ENCODE measurements around the gene LRRN4.
"Not testable (repeated sequence)": the region's sequence is repeated elsewhere in the genome, so short reads cannot be mapped to it uniquely, and the experiment has no call there.

Gene LRRN4

DNA sequence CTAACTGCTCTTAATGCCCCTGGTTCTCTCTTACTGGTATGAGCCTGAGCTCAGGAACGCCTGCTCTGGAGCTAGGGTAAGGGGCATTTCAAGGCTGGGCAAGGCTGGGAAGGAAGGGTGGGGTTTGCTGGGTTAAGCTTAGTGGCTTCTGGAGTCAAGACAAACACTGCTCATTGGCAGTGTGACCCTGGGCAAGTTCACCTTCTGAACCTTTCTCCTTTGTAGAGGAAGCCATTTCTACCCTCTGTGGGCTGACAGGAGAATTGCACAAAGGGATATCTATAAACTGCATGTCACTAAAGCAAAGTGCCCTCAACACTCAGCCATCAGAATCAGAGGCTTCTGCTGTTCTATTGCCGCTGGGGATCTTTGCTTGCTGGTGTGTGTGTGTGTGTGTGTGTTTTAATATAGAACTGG lies 20.3 kb upstream of the LRRN4 start:
- no peak overlapping the region for H3K27ac Mint-ChIP-seq
- H3K36me3 Mint-ChIP-seq (ENCODE audit: low read depth): no peaks in the 10 kb centered on the region
- H3K4me3 Mint-ChIP-seq: no peak overlapping the region
- H3K4me1 Mint-ChIP-seq (ENCODE audit: low read depth): no peaks in the 10 kb centered on the region
- no peaks in the 10 kb centered on the region for H3K9me3 Mint-ChIP-seq
- peaks cover 6% of the 10 kb centered on the region for H3K27me3 Mint-ChIP-seq

GRCh38 chr20:6070829-6071695 lies 17.2 kb upstream of the LRRN4 start:
- H3K4me3 Mint-ChIP-seq: no peak overlapping the region
- no peaks in the 10 kb centered on the region for H3K9me3 Mint-ChIP-seq
- H3K27ac Mint-ChIP-seq: no peak overlapping the region
- peaks cover 8% of the 10 kb centered on the region for H3K27me3 Mint-ChIP-seq
- no peaks in the 10 kb centered on the region for H3K4me1 Mint-ChIP-seq (ENCODE audit: low read depth)
- H3K36me3 Mint-ChIP-seq (ENCODE audit: low read depth): no peaks in the 10 kb centered on the region

DNA sequence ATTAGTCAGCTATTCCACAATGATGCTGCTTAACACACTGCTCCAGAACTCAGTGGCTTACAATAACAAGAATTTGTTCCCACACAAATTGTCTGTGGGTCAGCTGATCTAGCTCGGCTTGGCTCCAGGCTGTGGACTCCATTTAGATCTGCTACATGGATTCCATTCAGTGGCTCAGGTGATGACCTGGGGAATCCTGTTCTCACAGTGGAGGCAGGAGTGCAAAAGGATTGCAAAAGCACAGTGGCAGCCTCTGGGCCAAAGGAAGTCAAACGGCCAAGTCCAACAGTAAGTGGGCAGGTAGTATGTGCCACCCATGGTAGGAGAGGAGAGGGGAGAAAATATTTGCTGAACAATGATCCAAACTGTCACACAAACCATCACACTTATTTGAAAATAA lies 15.8 kb upstream of the LRRN4 start:
- Mint-ChIP-seq H3K27ac (no peak overlapping the region), H3K9me3 (no peaks in the 10 kb centered on the region), H3K4me3 (no peak overlapping the region), H3K27me3 (peaks cover 8% of the 10 kb centered on the region), H3K4me1 (ENCODE audit: low read depth) (no peaks in the 10 kb centered on the region), H3K36me3 (ENCODE audit: low read depth) (no peaks in the 10 kb centered on the region)

DNA sequence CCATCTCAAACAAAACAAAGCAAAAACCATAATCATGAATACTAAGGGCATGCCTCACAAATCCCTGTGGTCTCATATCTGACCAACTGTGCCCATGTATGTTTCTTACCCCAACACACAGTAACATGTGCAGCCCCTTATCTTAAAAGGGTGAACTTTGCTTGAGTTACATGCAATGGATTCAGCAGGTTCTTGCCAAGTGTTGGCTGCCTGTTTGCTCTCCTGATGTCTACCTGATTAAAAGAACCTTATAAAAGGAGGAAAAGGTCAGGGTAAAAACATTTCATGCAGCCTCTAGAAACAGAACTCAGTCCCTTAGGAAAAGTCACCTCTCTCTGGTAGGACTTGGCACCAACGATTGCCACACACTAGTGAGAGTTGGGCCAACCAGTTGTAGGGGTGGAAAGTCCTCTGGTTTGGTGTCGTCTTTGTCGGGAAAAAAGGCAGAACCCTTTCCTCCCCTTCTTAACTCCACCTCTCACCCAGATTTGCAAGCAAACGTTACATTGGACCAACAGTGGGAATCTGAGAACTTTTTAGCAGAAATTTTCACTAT lies 14.0 kb upstream of the LRRN4 start:
- H3K9me3 Mint-ChIP-seq: no peaks in the 10 kb centered on the region
- no peaks in the 10 kb centered on the region for H3K4me1 Mint-ChIP-seq (ENCODE audit: low read depth)
- peaks cover 8% of the 10 kb centered on the region for H3K27me3 Mint-ChIP-seq
- no peak overlapping the region for H3K27ac Mint-ChIP-seq
- no peak overlapping the region for H3K4me3 Mint-ChIP-seq
- H3K36me3 Mint-ChIP-seq (ENCODE audit: low read depth): no peaks in the 10 kb centered on the region

DNA sequence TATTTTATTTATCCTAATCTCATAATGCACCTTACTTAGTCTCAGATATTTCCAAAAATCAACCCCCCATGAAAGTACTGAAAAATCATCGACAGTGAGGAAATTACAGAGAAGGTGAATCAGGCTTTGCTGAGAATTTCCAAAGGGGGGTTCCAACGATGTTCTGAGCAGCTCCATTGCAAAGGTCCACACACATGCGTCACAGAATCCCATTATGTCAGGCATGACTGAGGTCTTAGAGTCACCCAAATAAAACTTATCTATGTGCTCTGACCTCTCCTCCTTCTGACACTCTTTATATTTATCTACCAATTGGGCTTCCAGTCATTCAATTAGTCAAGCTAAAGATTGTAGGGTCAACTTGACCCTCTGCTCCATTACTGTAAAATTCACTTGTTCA lies 12.7 kb upstream of the LRRN4 start:
- Mint-ChIP-seq H3K4me3 (no peak overlapping the region), H3K36me3 (ENCODE audit: low read depth) (no peaks in the 10 kb centered on the region), H3K9me3 (no peaks in the 10 kb centered on the region), H3K27ac (no peak overlapping the region), H3K4me1 (ENCODE audit: low read depth) (no peaks in the 10 kb centered on the region), H3K27me3 (peaks cover 8% of the 10 kb centered on the region)

DNA sequence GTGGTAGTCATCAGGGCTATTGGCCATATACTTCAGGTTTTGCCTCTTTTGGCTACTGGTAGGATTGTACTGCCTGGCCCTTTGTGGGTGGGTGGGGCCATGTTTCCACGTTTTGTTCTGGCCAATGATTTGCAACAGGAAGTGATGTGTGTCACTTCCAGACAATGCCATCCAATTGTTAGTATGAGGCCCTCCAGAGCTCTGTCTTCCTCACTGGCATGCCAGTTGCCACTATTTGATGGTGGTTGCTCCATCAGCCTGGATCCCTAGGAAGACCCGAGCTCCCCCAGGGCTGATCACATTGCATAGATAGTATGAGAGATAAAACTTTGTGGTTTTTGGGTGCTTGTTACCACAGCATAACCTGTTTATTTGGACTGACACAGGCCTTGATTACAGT lies 7.7 kb upstream of the LRRN4 start:
- H3K4me3 Mint-ChIP-seq: no peak overlapping the region
- no peaks in the 10 kb centered on the region for H3K4me1 Mint-ChIP-seq (ENCODE audit: low read depth)
- H3K27ac Mint-ChIP-seq: no peak overlapping the region
- no peaks in the 10 kb centered on the region for H3K9me3 Mint-ChIP-seq
- H3K36me3 Mint-ChIP-seq (ENCODE audit: low read depth): no peaks in the 10 kb centered on the region
- peaks cover 17% of the 10 kb centered on the region for H3K27me3 Mint-ChIP-seq

DNA sequence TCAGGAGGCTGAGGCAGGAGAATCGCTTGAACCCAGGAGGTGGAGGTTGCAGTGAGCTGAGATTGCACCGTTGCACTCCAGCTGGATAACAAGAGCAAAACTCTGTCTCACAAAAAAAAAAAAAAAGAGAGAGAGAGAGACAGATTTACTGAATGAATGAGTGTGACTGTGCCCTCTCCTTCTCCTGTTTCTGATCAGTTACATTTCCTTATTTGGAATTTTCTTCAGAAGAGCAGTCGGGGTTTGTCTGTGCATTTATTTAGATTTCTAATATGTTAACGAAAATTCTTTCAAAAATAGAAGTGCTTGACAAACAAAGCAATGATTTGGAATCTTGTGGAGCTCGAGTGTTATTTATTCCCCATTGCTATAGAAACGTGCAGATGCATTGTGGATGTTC lies 6.4 kb upstream of the LRRN4 start:
- peaks cover 14% of the 10 kb centered on the region for H3K27me3 Mint-ChIP-seq
- no peaks in the 10 kb centered on the region for H3K36me3 Mint-ChIP-seq (ENCODE audit: low read depth)
- H3K9me3 Mint-ChIP-seq: no peaks in the 10 kb centered on the region
- H3K4me3 Mint-ChIP-seq: no peak overlapping the region
- no peaks in the 10 kb centered on the region for H3K4me1 Mint-ChIP-seq (ENCODE audit: low read depth)
- H3K27ac Mint-ChIP-seq: no peak overlapping the region

DNA sequence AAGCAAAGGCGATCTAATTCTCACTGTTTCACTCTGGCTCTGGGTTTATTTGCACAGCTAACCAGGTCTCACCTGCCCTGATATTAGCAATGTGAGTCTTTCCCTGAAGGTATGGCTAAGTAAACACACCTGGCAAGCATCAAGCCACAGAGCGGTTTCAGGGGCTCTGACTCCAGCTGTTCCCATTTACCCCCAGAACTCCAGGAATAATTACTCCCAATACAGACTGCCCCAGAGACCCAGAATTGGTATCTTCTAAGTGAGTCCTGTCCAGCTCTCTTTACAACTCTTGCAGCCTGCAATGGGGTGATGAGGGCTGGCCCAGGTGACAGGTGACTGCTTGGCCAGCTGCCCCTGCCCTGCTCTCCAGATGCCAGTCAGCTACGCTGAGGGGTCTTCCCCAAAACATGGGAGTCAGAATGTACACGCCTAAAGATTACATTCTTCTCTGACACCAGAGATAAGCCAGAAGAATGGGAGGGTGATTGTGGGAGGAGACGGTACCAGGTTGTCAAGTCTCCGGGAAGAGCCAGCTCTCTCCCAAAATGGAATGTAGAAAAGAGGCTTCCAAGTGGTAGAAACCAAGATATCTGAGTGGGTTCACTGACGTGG lies 4.9 kb upstream of the LRRN4 start:
- Mint-ChIP-seq H3K36me3 (ENCODE audit: low read depth) (no peaks in the 10 kb centered on the region), H3K9me3 (no peaks in the 10 kb centered on the region), H3K27ac (no peak overlapping the region), H3K4me1 (ENCODE audit: low read depth) (no peaks in the 10 kb centered on the region), H3K27me3 (peaks cover 26% of the 10 kb centered on the region), H3K4me3 (no peak overlapping the region)

DNA sequence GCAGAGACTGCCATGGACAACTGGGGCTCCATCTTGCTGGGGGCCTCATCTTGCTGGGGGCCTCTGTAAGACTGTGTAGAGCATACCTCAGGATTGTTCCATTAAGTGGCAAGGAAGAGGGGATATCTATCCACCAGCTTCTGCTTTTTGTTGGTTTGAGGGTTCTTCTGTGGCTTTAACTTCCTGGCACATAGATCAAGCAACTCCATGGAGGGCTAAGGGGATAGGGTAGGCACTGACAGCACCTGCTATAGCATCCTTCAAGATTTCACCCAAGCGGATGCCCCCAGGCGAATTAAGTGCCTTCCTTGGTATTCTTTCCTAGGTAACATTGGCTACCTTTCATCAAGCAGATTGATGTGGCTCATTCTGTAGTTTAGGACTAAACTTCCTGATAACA lies 3.8 kb upstream of the LRRN4 start:
- Mint-ChIP-seq H3K27me3 (peaks cover 37% of the 10 kb centered on the region), H3K4me1 (ENCODE audit: low read depth) (no peaks in the 10 kb centered on the region), H3K9me3 (no peaks in the 10 kb centered on the region), H3K36me3 (ENCODE audit: low read depth) (no peaks in the 10 kb centered on the region), H3K27ac (no peak overlapping the region), H3K4me3 (no peak overlapping the region)

DNA sequence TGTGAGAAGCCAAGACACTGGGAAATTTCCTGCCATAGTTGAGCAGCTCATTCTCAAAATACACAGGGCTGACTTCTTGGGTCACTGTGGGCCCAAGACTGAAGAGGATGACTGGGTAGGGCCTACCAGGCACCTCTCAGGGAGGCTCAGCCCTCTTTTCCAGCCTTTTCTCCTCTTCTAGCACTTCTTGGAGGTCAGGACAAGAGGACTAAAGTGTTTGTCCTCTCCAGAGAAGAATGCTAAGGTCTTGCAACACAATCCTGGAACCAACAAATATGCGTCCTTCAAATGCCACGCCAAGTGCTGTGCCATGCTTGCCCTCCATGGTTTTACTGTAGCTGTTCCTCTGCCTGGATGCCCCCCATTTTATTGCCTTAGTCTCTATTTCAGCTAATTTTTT lies 3.3 kb upstream of the LRRN4 start:
- H3K4me3 Mint-ChIP-seq: no peak overlapping the region

GRCh38 chr20:6055981-6056569 lies 2.2 kb upstream of the LRRN4 start:
- Mint-ChIP-seq H3K27me3 (peaks cover 48% of the 10 kb centered on the region), H3K36me3 (ENCODE audit: low read depth) (no peaks in the 10 kb centered on the region), H3K27ac (no peak overlapping the region), H3K9me3 (no peaks in the 10 kb centered on the region), H3K4me3 (no peak overlapping the region), H3K4me1 (ENCODE audit: low read depth) (no peaks in the 10 kb centered on the region)

More for the DNA sequence above, 3.3 kb upstream of the LRRN4 start:
- H3K27me3 Mint-ChIP-seq: peaks cover 38% of the 10 kb centered on the region
- H3K27ac Mint-ChIP-seq: no peak overlapping the region
- H3K36me3 Mint-ChIP-seq (ENCODE audit: low read depth): no peaks in the 10 kb centered on the region
- H3K9me3 Mint-ChIP-seq: no peaks in the 10 kb centered on the region
- no peaks in the 10 kb centered on the region for H3K4me1 Mint-ChIP-seq (ENCODE audit: low read depth)

DNA sequence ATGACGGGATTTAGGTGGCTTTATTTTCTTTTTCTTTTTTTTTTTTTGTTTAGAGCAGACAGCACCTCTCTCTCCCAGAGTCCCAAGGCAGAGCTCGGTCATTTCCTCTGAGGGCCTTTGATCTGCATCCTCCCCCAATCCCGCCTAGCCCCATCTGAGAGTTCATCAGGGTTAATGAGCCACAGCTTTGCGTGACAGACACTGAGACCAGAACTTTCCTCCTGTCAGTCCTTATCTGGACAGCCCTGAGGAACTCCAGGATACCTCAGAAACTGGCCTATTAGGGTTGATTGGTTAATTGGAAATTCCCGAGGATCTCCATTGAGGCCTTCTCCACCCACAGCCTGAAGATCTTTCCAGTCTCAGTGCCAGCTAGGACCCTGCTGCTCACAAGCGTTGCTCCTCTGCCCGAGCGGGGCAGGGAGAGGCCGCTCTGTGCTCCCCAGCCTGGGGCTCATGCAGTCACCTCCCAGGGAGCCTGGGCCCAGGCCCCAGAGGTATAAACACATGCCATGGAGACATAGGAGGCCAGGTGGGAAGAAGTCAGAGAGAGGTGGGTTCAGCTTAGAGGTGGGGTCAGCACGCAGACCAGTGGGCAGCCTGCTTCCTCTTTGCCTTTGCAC lies 1.4 kb upstream of the LRRN4 start:
- peaks cover 56% of the 10 kb centered on the region for H3K27me3 Mint-ChIP-seq
- no peaks in the 10 kb centered on the region for H3K9me3 Mint-ChIP-seq
- H3K36me3 Mint-ChIP-seq (ENCODE audit: low read depth): no peaks in the 10 kb centered on the region
- H3K27ac Mint-ChIP-seq: no peak overlapping the region
- no peak overlapping the region for H3K4me3 Mint-ChIP-seq
- H3K4me1 Mint-ChIP-seq (ENCODE audit: low read depth): no peaks in the 10 kb centered on the region

- H3K4me3 Mint-ChIP-seq; H3K9me3 Mint-ChIP-seq; H3K36me3 Mint-ChIP-seq (ENCODE audit: low read depth); H3K27ac Mint-ChIP-seq; H3K4me1 Mint-ChIP-seq (ENCODE audit: low read depth): not testable (repeated sequence)
- H3K27me3 Mint-ChIP-seq: peaks cover 56% of the 10 kb centered on the region
Measured at GRCh38 chr20:6054689-6055051, 810 bp upstream of the LRRN4 start.

DNA sequence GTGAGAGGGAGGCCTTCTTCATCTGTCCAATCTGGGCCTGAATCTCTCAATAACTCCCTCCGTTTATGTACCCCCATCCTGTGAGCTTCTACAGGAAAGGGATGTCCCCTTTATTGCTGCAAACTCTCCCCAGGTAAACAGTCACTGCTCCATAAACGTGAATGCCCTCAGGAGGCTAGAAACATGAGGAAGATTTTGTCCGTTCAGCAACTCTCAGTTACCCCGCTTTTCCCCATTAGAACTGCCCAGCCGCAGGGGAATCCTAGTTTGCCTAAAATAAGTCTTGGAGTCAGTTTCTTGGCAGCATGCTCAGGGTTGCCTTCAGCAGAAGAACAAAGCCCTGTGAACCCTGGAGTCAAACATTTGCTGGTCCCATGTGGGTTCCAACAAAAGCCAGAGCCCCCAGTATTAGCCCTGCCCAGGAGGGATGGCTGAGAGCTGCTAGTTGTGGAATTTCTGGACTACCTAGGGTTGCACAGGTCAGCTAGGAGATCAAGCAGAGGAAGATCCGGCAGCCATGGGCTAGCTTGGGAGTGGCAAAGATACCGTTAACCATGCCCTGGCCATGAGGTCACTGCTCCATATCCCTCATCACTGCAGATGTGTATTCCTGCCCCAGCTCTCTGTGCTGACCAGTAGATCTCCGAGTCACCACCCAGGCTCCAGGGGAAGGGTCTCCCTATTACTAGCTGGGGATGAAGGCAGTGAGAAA lies 640 bp downstream of the LRRN4 start:
- H3K27ac Mint-ChIP-seq: no peak overlapping the region
- H3K9me3 Mint-ChIP-seq: no peaks in the 10 kb centered on the region
- H3K36me3 Mint-ChIP-seq (ENCODE audit: low read depth): no peaks in the 10 kb centered on the region
- no peaks in the 10 kb centered on the region for H3K4me1 Mint-ChIP-seq (ENCODE audit: low read depth)
- peaks cover 47% of the 10 kb centered on the region for H3K27me3 Mint-ChIP-seq
- H3K4me3 Mint-ChIP-seq: no peak overlapping the region
